LHCN-M2 (cell line): Measurements from ENCODE around the gene CADM4. TPM values are rescaled to one million over a fixed set of nuclear protein-coding genes. Genes with fewer than 3 reads are reported as not detected.

Experiments used
- DNase-seq: peaks from one replicate; pipeline ENCODE4 v3.0.0-alpha.2; 2012; ENCODE audit warnings: low read depth
- total RNA-seq: library from RNA; depleted of rRNA; stranded (reverse); fragments of >200 nt; gene quantifications from 2 replicates; pipeline ENCODE4 v1.2.3, GENCODE V29; 2014

The CADM4 gene
- total RNA-seq, 1 experiment from 2014 or later, result 0.69 TPM

DNA sequence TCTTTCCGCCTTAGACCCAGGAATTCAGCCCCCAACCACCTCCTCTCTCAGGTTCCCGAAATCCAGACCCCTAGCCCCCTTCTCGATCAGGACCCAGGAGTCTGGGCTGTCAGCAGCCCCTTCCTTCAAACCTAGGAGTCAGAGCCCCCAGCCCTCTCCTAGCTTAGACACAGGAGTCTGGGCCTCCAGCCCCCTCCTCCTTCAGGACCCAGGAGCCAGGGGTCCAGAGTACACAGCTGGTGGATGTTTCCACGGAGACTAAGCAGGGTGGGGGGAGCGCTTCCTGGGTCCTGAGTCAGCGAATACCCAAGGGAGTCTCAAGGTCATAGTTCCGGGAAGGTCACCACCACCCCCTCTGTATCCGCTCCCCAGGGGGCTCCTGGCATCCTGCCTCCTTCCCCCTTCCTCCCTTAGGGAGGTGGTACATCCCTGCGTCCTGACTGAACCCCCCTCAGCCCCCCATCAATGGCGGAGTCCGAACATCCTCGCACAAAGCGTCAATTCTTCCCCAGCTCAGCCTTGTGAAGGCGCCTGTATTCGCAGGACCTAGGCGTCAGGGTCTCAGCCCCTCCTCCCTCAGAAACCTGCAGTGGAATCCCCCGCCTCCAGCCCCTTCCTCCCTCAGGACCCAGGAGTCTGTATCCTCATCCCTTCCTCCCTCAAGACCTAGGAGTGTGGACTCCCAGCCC lies 4.6 kb downstream of the CADM4 start:
- DNase-seq, result peak; percentile 33

DNA sequence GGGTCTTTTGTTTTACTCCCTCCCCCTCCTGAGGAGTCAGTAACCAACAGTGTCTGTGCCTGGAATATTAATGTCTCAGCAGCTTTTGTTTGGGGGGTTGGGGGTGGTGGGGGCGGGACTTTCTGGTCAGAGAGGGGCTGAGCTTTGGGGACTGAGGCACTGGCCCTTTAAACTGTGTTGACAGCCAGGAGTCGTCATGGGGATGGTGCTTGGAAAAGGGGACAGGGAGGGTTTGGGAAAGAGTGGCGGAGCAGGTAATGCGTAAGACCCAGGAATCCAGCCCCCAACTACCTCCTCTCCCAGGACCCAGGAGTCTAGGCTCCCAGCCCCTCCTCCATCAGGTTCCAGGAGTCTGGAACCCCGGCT lies 5.2 kb downstream of the CADM4 start:
- no peak for DNase-seq

DNA sequence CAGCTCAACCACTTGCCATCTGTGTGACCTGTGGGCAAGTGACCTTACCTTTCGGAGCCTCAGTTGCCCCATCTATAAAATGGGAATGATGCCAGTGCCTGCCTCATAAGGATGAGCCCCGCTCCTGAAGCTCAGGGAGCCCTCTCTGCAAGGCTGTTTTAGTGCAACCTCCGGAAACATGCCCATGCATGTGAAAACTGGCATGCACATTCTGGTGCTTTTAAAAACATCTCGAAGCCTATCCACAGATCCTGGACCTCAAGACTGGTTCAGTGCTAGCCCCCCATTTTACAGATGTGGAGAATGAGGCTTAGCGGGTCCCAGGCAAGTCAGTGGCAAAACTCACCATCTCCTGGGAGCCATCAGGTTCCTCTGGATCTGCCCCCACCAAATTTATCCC lies 5.6 kb downstream of the CADM4 start:
- DNase-seq, result no peak

DNA sequence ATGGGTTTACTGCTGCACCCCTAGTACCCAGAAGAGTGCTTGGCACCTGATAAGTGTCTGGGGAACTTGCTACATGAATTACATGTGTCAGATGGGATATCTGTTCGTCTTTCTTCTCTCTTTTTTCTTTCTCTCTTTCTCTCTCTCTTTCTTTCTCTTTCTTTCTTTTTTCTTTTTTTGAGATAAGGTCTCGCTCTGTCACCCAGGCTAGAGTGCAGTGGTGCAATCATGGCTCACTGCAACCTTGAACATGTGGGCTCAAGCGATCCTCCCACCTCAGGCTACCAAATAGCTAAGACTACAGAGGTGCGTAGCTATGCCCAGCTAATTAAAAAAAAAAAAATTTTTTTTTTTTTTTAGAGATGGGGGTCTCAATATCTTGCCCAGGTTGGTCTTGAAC lies 6.1 kb downstream of the CADM4 start:
- DNase-seq, result no peak

DNA sequence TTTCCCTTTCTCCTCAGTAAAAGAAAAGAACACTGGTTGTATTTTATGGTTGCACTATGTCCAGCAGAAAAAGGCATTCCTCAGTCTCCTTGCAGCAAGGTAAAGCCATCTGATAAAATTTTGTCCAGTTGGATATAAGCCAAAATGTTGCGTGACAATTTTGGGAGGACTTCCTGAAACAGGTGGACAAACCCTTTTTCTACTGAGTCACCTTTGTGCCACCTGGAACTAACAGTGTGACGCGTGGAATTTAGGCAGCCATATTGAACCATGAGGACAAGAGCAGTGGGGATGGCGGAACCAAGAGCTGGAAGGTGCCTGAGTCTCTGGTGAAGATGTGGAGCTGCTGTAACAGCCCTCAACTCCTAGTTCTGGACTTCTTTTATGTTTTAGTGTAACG lies 8.2 kb downstream of the CADM4 start:
- DNase-seq, result no peak

DNA sequence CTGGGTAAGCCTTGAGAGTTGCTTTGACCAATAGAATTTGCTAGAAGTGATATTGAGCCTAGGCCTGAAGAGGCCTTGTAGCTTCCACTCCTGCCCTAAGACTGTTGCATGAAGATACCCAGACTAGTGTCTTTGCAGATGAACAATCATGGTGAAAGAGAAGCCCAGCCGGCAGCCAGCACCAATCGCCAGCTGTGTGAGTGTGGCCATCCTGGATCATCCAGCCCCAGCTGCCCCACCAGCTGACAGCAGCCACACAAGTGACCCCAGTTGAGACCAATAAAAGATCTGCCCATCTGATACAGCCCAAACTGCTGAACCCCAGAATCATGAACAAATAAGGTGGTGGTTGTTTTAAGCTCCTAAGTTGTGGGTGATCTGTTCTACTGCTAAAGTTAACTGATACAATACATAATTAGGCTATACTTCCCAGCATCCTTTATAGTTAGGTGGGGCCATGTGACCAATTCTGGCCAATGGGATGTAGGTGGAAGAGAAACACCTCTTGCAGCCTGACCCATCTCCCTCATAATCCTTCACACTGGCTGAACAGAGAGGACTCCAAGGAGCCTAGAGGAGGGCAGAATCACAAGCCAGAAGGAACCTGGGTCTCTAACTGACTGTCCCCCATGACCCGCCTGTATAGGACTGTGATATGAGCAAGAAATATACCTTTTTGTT lies 10.9 kb downstream of the CADM4 start:
- DNase-seq, result no peak

DNA sequence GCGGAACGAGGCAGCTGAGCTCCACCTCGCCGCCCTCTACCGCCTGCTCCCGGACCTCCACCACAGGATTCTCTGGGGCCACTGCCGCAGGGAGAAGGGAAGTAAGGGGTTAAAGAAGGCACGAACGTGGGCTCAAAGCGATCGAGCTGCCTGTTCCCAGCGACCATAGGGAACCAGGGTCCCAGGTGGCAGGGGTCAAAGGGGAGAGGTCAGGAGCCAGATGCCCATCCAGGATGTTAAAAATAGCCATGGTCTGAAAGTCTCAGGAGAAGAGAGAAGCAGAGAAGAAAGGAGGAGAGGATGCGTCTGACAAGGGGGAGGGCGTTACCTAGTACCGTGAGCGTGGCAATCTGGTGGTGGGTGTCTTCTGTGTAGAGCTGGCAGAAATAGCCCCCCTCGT lies 12.8 kb downstream of the CADM4 start:
- no peak for DNase-seq

DNA sequence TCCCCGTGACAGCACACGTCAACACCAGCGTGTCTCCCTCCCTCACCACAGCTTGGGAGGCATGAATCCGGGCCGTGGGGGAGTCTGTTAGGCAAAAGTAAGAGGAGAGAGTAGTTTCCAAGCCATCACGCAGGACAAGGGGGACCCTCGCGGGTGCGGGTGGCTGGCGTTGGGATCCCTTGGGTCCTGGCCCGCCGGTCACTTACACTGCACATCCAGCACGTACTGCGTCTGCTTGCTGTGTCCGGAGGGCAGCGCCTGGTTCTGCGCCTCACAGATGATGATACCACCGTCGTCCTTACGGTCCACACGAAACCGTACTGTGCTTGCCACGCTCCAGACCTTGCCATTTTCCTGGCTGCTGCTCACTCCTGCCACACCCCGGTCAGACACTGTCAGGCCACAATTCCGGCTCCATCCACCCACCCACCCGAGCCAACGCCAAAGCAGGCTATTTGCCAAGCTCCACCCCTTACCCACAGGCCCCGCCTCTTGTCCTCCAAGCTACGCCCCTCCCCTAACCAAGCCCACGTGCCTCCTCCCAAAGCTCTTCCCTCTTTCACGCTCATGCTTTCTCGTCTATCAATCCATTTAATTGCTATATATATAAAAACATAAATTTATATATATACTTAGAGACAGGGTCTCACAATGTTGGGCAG lies 13.6 kb downstream of the CADM4 start:
- no peak for DNase-seq

DNA sequence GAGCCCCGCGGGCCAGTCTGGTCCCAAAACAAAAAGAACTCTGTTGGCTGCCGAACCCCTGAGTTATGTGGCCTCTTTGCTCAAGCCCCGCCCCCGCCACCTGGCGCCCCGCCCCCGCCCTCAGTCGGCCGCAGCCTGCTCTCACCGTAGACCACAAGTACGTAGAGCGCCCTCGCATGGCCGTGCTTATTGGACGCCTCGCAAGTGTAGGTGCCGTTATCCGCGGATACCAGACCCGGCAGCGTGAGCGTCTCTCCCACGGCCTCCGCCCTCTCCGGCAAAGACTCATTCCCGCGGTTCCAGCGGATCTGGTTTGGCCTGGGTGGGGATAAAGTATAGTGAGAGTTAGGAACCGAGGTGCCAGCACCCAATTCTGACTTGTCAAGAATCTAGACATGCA lies 14.7 kb downstream of the CADM4 start:
- no peak for DNase-seq

DNA sequence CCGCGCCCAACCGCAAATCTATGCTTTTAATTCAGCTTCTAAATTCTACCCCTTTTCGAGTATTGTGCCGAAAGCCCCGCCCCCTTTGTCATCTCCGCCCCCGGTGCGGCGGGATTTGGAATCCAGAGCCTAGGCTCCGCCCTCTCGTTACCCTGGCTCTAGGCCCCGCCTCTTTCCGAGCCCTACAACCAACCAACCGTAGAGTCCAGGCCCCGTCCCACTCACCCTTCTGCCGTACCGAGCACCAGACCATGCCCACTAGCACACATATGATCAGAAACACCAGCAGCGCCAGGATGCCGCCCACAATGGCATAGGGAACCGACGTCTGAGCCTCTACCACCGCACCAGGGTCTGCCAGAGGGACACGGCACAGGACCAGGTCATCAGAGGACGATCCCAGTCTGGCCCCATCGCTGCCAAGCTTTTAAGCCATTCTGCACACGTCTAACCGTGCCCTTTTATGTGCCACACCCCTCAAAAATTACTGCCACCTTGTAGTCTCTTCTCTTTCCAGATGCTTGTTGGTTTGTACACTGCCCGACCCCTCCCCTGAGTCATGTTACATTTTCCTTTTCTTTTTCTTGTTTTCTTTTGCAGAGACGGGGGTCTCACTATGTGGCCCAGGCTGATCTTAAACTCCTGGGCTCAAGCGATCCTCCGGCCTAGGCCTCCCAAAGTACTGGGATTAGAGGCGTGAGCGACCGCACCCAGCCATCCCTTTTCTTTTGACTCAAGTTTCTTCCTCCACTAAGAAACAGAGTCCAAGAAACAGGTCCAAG lies 15.6 kb downstream of the CADM4 start:
- DNase-seq, result no peak

DNA sequence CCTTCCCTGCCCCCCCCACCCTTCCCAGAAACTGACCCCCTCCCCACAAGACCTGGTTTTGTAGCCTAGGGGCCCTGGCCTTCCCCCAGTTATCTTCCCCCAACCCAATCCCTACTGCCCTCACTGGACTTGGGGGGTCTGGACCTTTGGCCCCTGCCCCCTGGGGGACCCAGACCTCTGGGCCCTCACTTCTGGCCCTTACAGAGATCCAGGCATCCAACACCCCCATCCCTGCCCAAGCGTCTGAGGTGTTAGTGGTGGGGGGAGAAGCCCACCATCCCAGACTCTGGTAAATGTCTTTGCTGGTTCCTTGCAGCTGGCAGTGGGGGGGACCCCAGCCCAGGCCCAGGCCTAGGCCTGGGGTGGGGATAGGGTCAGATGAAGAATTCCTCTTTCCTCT lies 16.7 kb downstream of the CADM4 start:
- DNase-seq, result no peak

DNA sequence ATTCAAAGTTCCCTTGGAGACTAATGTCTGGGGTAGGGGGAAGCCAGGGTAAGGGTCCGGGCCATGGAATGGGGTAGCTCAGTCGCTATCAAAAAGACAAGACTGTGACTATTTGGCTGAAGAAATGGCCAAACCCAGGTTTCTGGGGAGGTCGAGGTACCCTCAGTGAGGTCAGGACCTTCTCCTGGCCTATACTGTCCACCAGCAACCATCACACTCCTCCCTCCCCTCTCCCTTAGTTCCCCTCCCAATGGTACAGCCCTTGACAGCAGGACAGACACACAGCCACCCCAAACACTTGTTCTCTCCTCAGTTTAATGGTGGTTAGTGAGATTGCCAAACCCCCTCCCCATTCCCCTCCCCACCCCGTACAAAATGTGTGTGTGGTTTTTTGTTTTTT lies 17.6 kb downstream of the CADM4 start:
- no peak for DNase-seq

DNA sequence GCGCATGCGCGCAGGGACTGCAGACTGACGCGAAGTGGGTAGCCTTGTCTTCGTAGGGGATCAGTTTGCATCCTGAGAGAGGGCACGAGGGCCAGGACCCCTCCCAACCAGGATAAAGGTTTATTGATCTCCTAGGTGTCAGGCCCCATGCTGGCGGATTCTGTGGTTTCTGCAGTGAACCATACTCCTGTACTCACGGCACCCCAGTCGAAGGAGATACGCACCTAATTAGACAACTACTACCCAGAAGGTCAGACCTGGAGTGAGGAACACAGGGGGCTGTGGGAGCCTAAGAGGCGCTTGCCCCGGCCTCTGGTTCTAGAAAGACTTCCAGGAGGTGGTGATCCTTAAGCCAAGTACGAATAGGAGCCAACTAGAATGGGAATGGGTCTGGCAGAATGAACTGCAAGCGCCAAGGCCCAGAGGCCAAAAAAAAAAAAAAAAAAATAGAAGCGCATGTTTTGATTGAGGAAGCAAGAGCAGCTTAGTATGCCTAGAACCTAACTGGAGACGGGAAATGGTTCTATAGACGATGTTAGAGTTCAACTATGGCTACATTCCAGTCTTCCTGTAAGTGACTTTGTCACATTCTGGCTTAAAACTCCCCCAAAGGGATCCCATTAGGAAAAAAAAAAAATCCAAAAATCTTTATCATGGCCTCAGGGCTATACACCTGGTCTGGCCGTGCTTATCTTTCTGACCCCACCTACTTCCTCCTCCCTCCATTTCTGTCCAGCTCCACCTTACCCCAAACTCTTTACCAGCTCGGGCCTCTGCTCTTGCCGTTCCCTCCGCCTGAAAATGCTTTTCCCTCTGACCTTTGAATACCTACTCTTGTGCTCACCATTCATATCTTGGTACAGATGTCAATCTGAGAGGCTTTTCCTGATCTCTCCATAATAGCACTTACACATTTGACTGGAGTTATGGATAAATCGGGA lies 19.3 kb downstream of the CADM4 start:
- DNase-seq, result no peak

DNA sequence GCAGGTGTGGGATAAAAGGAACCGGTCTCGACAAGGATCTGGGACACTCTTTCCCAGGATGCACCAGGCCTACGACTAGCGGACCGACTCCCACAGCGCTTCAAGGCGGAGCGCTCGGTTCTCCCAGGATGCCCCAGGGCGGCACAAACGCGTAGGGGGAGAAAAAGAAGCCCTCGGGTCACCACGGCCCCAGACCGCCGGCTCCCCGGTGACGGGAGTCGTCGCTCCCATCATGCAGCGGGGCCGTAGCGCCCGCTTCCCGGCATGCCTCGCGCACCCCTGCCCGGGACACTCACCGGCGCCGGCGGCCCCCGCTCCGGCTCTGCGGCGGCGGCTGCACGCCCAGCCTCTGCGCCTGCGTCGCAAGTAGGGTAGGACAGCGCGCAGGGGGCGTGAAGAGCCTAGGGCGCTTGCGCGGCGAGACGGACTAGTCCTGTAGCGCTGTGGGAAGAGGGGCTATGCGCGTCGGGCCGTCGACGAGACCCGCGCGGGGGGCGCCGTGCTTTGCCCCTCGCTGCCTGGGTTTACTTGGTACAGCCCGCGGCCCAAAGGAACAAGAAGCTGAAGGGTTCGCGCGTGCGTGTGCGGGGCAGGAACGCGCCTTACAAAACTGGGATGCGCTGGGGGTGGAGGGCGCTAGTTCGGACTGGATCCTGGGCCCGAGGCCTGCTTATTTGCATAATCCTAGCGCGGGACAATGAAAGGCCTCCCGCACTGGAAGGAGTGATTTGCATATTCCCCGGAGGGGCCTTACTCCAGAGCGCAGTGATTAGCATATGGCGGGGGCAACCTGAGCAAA lies 20.2 kb downstream of the CADM4 start, which contains the start of gene ZNF428:
Gene ZNF428, minus strand, starts transcription at position 368 of the 799 bp plus-strand sequence. CDS start 5,325 bp downstream, outside the sequence.
- DNase-seq, result peak; percentile 88

DNA sequence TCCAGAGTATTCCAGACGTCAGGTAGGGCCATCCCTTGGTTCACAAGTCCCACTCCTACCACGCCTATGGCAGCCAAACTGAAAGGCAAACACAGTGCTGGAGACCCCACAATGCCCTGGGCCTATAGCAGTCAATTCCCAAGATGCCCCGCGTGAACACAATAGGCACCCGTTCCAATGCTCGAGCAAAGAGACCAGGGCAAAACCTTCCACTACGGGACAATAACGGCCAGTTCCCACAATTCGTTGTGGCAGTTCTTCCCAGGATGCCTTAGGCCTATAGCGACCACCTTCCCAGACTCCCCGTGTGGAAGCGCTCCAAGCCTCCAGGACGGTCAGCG lies 20.8 kb downstream of the CADM4 start:
- no peak for DNase-seq

DNA sequence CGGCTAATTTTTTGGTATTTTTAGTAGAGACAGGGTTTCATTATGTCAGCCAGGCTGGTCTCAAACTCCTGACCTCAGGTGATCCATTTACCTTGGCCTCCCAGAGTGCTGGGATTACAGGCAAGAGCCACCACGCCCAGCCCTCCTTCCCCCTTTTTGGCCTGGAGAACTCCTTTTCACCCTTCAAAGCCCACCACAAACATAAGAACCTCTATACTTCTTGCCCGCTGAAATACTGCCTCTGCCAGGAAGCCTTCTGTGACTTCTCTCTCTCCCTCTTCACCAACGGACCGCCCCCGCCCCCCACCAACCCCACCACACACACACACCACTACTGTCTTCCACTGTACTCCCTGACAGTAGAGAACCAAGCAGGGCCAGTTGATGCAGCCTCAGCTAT lies 22.7 kb downstream of the CADM4 start:
- DNase-seq, result no peak

DNA sequence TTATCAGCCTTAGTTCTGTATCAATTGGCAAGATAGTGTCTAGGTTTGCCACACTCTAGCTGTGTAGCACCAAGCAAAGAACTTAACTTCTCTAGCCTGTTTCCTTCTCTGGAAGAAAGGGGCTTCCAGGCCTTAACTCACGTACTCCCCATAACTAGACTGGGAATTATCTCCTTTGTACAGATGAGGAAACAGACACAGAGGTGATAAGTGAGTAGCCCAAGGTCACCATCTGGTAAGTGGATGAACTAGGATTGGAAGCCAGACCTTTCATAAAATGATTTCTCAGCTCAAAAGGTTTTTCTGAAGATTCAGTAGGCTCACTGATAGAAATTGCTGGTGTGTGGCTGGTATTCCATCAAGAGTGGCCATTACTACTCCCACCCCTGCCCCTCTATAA lies 23.3 kb downstream of the CADM4 start:
- no peak for DNase-seq

DNA sequence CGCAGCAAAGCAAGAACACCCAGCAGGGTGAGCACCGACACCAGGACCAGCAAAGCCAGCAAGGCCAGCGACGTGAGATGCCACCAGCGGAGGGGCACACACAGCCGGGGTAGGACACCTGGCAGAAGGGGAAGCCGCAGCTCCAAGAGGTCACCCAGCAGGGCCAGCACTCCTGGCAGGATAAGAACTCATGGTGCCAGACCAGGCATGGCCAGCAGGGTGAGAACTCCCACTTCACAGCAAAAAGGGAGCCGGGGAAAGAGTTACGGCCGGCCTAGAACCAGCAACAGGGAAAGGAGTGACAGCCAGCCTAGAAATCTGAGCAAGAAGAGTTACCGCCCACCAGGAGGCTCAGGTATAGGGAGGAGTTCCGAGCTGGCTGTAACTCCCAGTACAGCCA lies 27.3 kb downstream of the CADM4 start:
- DNase-seq, result no peak

DNA sequence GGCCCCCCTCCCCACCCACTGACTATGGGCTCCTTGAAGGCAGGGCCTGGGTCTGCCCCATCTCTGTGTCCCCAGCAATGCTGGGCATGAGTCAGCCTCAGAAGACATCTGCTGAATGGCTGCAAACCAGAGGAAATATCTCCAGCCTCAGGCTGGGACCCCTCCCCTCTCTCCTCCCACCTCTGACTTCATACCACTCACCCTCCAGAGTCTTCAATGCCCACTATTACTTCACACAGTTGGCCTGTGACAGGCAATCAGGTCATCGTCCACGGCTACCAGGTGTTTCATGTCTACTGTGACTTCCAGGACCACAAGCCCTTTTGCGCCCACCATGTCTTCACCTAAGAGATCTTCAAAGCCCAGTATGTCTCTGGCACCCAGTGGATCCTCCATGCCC lies 27.9 kb downstream of the CADM4 start, which contains the start of gene SRRM5:
Gene SRRM5, plus strand, starts transcription at position 301 of the 400 bp plus-strand sequence. Its CDS starts 34 bp downstream, at position 335.
- no peak for DNase-seq

DNA sequence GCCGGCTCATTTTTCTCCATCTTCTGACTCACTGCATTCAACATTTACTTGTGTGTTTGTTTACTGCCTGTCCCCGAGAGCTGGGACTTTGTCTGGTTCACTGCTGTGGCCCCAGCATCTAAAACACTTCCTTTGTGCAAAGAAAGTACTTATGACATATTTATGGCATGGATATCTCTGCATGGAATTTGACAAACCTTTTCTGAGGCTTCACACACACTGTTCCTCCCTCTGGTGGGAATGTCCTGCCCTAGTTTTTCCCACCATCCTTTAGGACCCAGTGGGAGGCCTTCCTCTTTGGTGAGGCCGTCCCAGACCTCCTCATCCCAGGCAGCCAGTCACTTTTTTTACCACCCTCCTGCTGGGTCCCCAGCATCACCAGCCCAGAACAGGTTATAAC lies 29.2 kb downstream of the CADM4 start:
- DNase-seq, result no peak
